Adrenal gland (tissue), 5 donors: ENCODE results near the gene TLR10.

Experiments used
- POLR2A ChIP-seq, 2 donors: fragments of 450-650 bp; IDR thresholded peaks; one replicate each; pipeline ENCODE4 v1.6.1; 2017; ENCODE audit warnings: antibody characterized with exemption in 2 of 2, mild to moderate bottlenecking in 2 of 2, moderate library complexity in 1 of 2
- TF ChIP-seq, protein P1 (sequence below), 6 experiments: fragments of 450-650 bp in 4 of 6; fragments of 200-600 bp in 2 of 6; sonication (generic) in 1 of 6; IDR thresholded peaks; 1 replicate in 5 of 6; 2 replicates in 1 of 6; pipeline versions ENCODE4 v1.5.1 to v1.8.0; 2016 to 2021; ENCODE audit warnings: antibody characterized with exemption in 6 of 6, mild to moderate bottlenecking in 2 of 6, moderate library complexity in 1 of 6
- donor health status: DM: no; HTN: no; CAD: no.

DNA sequence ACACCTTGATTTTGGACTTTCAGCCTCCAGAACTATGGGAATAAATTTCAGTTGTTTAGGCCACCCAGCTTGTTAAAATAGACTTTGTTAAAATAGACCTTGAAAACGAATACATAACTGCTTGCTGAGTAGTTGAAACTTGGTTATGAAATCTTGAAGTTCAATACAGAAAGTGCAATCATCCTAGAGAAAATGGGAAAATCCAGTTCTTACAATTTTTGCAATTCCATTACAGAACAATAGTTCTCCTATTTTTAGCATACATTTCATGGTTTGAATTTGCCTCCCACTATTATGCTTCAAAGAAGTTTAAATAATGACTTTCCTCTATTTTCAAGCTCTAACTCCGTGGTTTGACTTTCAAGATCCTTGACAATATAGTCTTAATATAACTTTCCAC, 11.3 kb upstream of the TLR10 start:
- TF ChIP-seq, protein P1, sequence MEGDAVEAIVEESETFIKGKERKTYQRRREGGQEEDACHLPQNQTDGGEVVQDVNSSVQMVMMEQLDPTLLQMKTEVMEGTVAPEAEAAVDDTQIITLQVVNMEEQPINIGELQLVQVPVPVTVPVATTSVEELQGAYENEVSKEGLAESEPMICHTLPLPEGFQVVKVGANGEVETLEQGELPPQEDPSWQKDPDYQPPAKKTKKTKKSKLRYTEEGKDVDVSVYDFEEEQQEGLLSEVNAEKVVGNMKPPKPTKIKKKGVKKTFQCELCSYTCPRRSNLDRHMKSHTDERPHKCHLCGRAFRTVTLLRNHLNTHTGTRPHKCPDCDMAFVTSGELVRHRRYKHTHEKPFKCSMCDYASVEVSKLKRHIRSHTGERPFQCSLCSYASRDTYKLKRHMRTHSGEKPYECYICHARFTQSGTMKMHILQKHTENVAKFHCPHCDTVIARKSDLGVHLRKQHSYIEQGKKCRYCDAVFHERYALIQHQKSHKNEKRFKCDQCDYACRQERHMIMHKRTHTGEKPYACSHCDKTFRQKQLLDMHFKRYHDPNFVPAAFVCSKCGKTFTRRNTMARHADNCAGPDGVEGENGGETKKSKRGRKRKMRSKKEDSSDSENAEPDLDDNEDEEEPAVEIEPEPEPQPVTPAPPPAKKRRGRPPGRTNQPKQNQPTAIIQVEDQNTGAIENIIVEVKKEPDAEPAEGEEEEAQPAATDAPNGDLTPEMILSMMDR (IDR thresholded peaks at IDR 0.05), result no peak
- TF ChIP-seq POLR2A (IDR thresholded peaks at IDR 0.05), result no peak
